Activated T-cell treated with anti-CD3 and anti-CD28 coated beads, Interleukin-2, amount 50 U/mL, for 4 hours (primary cell): ENCODE data around the gene UGT1A5. TPM values are rescaled to one million over a fixed set of nuclear protein-coding genes. Genes with fewer than 3 reads are reported as not detected.
"Not testable (repeated sequence)": the region's sequence is repeated elsewhere in the genome, so short reads cannot be mapped to it uniquely, and the experiment has no call there.

Source experiments
- ATAC-seq, 2 donors: fragments of 200-7000 bp; cut with Tn5 transposase; one replicate each; pipeline ENCODE4 v1.10.0; 2021
- DNase-seq: peaks from one replicate; pipeline ENCODE4 v3.0.0-alpha.2; 2020
- H3K27me3 Mint-ChIP-seq: one replicate; pipeline ENCODE4 v1.8.0; 2021; ENCODE audit warnings: low read depth, mixed read lengths
- H3K36me3 Mint-ChIP-seq: one replicate; pipeline ENCODE4 v1.8.0; 2022; ENCODE audit warnings: mixed read lengths; ENCODE audit not compliant: insufficient read depth
- H3K4me1 Mint-ChIP-seq: one replicate; pipeline ENCODE4 v1.8.0; 2021; ENCODE audit warnings: low read depth, mixed read lengths
- H3K4me3 Mint-ChIP-seq: one replicate; pipeline ENCODE4 v1.8.0; 2021; ENCODE audit warnings: mild to moderate bottlenecking, moderate library complexity, mixed read lengths
- H3K9me3 Mint-ChIP-seq: one replicate; pipeline ENCODE4 v1.8.0; 2021; ENCODE audit warnings: mixed read lengths
- total RNA-seq, 3 donors: library from RNA; stranded (reverse); gene quantifications; one replicate each; pipeline ENCODE4 v1.2.1, GENCODE V29; 2021

The UGT1A5 gene
- total RNA-seq, 3 donors from 2014 or later, result not detected

- H3K4me3 Mint-ChIP-seq, result no peak overlapping the region
- no peaks in the 10 kb centered on the region for H3K9me3 Mint-ChIP-seq
- DNase-seq (no peak), ATAC-seq (no peak)
- no peaks in the 10 kb centered on the region for H3K4me1 Mint-ChIP-seq
- peaks cover 12% of the 10 kb centered on the region for H3K27me3 Mint-ChIP-seq
- no peaks in the 10 kb centered on the region for H3K36me3 Mint-ChIP-seq
Observed at GRCh38 chr2:233688341-233688740, 24.4 kb upstream of the UGT1A5 start.

- Mint-ChIP-seq H3K27me3 (peaks cover 12% of the 10 kb centered on the region), H3K4me1 (no peaks in the 10 kb centered on the region), H3K9me3 (no peaks in the 10 kb centered on the region), H3K36me3 (no peaks in the 10 kb centered on the region), H3K4me3 (no peak overlapping the region)
- DNase-seq (no peak), ATAC-seq (no peak)
Observed at GRCh38 chr2:233689031-233689430, 23.7 kb upstream of the UGT1A5 start.

DNA sequence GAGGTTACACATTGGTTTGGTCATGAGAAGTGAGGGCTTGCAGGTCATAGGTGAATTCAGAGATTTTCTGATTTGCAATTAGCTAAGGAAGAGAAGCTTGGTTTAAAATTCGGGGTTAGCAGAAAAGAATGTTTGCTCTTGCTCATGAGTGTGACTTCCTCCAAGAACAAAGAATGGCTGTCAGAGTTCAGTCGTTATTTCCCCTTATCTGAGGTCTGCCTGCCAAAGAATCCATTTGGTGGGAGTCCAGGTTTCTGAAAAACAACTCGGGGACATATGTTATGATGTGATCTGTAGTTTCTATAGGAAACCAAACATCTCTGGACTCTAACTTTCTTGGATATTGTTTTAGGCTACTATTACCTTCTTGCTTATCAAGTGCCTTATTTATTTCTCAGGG, 23.2 kb upstream of the UGT1A5 start:
- DNase-seq, result no peak
- Mint-ChIP-seq H3K27me3 (peaks cover 12% of the 10 kb centered on the region), H3K4me1 (no peaks in the 10 kb centered on the region), H3K4me3 (no peak overlapping the region), H3K36me3 (no peaks in the 10 kb centered on the region), H3K9me3 (no peaks in the 10 kb centered on the region)
- no peak for ATAC-seq

GRCh38 chr2:233690444-233690843, 22.3 kb upstream of the UGT1A5 start:
- ATAC-seq, result no peak
- Mint-ChIP-seq H3K4me1 (no peaks in the 10 kb centered on the region), H3K9me3 (no peaks in the 10 kb centered on the region), H3K4me3 (no peak overlapping the region), H3K27me3 (peaks cover 12% of the 10 kb centered on the region), H3K36me3 (no peaks in the 10 kb centered on the region)
- DNase-seq, result no peak

- DNase-seq, result no peak
- ATAC-seq, result no peak
- no peaks in the 10 kb centered on the region for H3K4me1 Mint-ChIP-seq
- peaks cover 7% of the 10 kb centered on the region for H3K27me3 Mint-ChIP-seq
- H3K9me3 Mint-ChIP-seq, result no peaks in the 10 kb centered on the region
- no peaks in the 10 kb centered on the region for H3K36me3 Mint-ChIP-seq
- H3K4me3 Mint-ChIP-seq, result no peak overlapping the region
Observed at GRCh38 chr2:233691443-233692433, 21.0 kb upstream of the UGT1A5 start.

GRCh38 chr2:233692648-233693047, 20.1 kb upstream of the UGT1A5 start, which contains the start of gene UGT1A6:
Gene UGT1A6, plus strand, starts transcription at chr2:233692890. Its CDS starts 115 bp downstream, at chr2:233693005.
- DNase-seq (no peak), ATAC-seq (no peak)
- Mint-ChIP-seq H3K27me3 (peaks cover 10% of the 10 kb centered on the region), H3K9me3 (no peaks in the 10 kb centered on the region), H3K4me3 (no peak within 1 kb of the TSS), H3K36me3 (no peaks in the 10 kb centered on the region), H3K4me1 (no peaks in the 10 kb centered on the region)

- DNase-seq, result no peak
- Mint-ChIP-seq H3K4me1 (no peaks in the 10 kb centered on the region), H3K9me3 (no peaks in the 10 kb centered on the region), H3K27me3 (peaks cover 9% of the 10 kb centered on the region), H3K4me3 (no peak overlapping the region), H3K36me3 (no peaks in the 10 kb centered on the region)
- ATAC-seq, result no peak
Observed at GRCh38 chr2:233693963-233694362, 18.7 kb upstream of the UGT1A5 start.

- no peak for DNase-seq
- H3K36me3 Mint-ChIP-seq, result no peaks in the 10 kb centered on the region
- peaks cover 6% of the 10 kb centered on the region for H3K27me3 Mint-ChIP-seq
Observed at GRCh38 chr2:233698740-233699139, 14.0 kb upstream of the UGT1A5 start.

GRCh38 chr2:233699424-233700027, 13.2 kb upstream of the UGT1A5 start:
- DNase-seq, result no peak
- Mint-ChIP-seq H3K4me3 (no peak overlapping the region), H3K27me3 (peaks cover 6% of the 10 kb centered on the region), H3K9me3 (no peaks in the 10 kb centered on the region), H3K36me3 (no peaks in the 10 kb centered on the region), H3K4me1 (no peaks in the 10 kb centered on the region)
- no peak for ATAC-seq

More at GRCh38 chr2:233698740-233699139, 14.0 kb upstream of the UGT1A5 start:
- ATAC-seq, result no peak
- Mint-ChIP-seq H3K4me3 (no peak overlapping the region), H3K9me3 (no peaks in the 10 kb centered on the region), H3K4me1 (no peaks in the 10 kb centered on the region)

DNA sequence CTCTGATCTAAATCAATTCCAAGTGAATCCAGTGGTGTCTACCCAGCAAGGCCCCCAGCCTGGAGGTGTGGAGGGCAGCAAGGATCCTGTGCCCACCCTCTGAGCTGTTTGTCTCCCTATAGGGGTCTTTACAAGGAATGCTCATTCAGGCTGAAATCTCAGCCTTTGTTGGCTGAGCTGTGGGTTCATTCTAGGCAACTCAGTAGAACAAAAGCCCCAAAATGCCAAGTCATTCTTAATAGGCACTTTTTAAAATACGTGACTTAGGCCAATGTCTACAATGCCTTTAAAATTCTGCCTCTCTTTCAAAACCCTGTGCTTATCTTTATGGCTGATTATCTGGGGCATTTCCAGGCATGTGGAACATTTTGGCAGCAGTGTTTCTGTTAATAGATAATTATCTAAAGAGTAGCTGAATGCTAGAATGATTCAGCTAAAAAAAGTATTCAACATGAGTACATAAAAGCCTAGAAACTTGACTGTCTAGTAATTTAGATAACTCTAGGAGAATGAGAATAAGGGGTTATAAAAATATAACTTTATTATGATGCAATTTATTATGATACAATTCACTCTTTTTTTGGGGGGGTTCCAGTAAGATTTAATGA, 12.6 kb upstream of the UGT1A5 start:
- Mint-ChIP-seq H3K9me3 (no peaks in the 10 kb centered on the region), H3K4me1 (no peaks in the 10 kb centered on the region), H3K4me3 (no peak overlapping the region), H3K27me3 (peaks cover 6% of the 10 kb centered on the region), H3K36me3 (no peaks in the 10 kb centered on the region)
- DNase-seq, result no peak
- no peak for ATAC-seq

DNA sequence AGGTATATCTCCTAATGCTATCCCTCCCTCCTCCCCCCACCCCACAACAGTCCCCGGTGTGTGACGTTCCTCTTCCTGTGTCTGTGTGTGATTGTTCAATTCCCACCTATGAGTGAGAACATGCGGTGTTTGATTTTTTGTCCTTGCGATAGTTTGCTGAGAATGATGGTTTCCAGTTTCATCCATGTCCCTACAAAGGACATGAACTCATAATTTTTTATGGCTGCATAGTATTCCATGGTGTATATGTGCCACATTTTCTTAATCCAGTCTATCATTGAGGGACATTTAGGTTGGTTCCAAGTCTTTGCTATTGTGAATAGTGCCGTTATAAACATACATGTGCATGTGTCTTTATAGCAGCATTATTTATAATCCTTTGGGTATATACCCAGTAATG, 11.9 kb upstream of the UGT1A5 start:
- H3K27me3 Mint-ChIP-seq, DNase-seq, H3K4me3 Mint-ChIP-seq: not testable (repeated sequence)

DNA sequence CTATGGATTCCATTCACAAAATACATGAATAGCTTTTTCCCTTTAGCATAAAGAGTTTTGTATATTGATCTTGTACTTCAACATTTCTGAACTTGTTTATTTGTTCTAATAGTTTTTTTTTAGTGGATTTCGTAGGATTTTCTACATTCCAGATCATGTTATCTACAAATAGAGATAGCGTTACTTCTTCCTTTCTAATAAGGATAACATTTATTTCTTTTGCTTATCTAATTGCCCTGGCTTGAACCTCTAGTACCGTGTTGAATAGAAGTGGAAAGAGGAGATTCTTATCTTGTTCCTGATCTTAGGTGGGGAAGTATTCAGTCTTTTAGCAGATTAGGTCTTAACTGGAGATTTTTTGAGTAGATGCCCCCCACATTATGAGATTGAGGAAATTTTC, 10.5 kb upstream of the UGT1A5 start:
- Mint-ChIP-seq H3K27me3 (peaks cover 5% of the 10 kb centered on the region), H3K9me3 (no peaks in the 10 kb centered on the region), H3K4me3 (no peak overlapping the region), H3K36me3 (no peaks in the 10 kb centered on the region), H3K4me1 (no peaks in the 10 kb centered on the region)
- ATAC-seq (no peak), DNase-seq (no peak)

More for the DNA sequence above, 11.9 kb upstream of the UGT1A5 start:
- H3K9me3 Mint-ChIP-seq, H3K4me1 Mint-ChIP-seq, ATAC-seq, H3K36me3 Mint-ChIP-seq: not testable (repeated sequence)

DNA sequence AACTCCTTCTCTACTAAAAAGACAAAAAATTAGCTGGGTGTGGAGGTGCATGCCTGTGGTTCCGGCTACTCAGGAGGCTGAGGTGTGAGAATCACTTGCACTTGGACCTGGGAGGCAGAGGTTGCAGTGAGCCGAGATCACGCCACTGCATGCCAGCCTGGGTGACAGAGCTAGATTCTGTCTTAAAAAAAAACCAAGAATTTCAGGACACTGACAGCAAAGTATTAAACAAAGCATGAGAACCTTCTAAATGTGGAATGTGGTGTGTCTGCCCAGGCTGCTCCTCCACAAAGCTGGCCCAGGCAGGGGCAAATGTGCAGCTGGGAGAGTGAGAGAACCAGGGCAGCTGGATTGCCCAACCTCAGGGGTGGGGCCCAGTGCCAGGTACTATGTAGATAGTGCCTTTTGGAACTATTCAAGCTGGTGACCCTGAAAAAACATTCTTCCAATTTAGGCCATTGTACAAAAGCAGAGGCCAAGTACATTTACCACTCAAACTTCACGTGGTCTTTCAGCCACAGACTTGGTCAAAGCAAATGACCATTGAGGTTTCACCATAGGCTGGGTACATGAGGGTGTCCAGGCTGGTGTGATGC, 6.7 kb upstream of the UGT1A5 start:
- Mint-ChIP-seq H3K9me3 (no peaks in the 10 kb centered on the region), H3K36me3 (no peaks in the 10 kb centered on the region), H3K4me1 (no peaks in the 10 kb centered on the region), H3K27me3 (peaks cover 4% of the 10 kb centered on the region), H3K4me3 (no peak overlapping the region)
- no peak for DNase-seq
- no peak for ATAC-seq

DNA sequence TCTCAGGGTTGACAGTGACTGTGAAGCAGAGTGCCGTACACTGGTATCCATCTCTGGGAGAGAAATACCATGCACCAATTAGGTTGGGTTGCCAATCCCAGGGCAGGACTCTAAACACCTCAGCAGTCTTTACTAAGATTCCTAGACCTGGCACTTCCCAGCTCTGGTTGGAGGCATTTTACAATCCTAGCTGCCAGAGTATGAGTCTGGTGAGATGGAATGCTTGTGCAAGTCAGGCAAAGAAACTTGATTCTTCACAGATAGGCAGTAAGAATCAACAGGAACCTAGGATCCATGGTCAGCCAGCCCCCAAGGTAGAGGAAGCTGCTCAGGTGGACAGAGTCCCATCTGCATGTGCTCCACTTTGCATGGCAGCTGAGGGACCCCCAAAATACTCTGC, 6.0 kb upstream of the UGT1A5 start:
- H3K36me3 Mint-ChIP-seq, result no peaks in the 10 kb centered on the region
- no peak overlapping the region for H3K4me3 Mint-ChIP-seq
- DNase-seq (no peak), ATAC-seq (no peak)
- H3K4me1 Mint-ChIP-seq, result no peaks in the 10 kb centered on the region
- no peaks in the 10 kb centered on the region for H3K9me3 Mint-ChIP-seq
- peaks cover 8% of the 10 kb centered on the region for H3K27me3 Mint-ChIP-seq
